Activated T-cell treated with anti-CD3 and anti-CD28 coated beads for 48 hours (primary cell): ENCODE data around the gene CTCFL.
"Not testable (repeated sequence)": the region's sequence is repeated elsewhere in the genome, so short reads cannot be mapped to it uniquely, and the experiment has no call there.

Experiments
- DNase-seq: peaks from one replicate; pipeline ENCODE4 v3.0.0-alpha.2; 2020; ENCODE audit warnings: low read depth

Gene CTCFL

DNA sequence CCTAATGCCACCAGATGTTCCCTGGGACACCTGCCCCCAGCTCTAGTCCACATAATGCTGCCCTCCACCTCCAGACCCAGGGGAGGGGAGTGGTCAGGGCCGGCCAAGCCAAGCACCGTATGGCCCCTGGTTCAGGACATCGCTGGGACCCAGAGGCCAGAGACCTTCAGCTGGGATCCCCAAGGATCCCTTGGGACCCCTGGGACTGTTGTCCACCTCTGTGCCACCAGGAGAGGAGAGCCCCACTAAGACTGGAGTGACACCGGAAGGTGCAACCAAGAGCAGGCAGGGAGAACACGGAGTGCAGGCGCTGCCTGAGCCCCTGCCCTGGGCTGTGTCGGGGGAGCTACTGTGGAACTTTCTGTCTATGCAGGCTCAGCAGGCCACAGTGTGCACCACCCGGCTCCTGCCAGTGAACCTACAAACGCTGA lies 43.6 kb downstream of the CTCFL start:
- no peak for DNase-seq

DNA sequence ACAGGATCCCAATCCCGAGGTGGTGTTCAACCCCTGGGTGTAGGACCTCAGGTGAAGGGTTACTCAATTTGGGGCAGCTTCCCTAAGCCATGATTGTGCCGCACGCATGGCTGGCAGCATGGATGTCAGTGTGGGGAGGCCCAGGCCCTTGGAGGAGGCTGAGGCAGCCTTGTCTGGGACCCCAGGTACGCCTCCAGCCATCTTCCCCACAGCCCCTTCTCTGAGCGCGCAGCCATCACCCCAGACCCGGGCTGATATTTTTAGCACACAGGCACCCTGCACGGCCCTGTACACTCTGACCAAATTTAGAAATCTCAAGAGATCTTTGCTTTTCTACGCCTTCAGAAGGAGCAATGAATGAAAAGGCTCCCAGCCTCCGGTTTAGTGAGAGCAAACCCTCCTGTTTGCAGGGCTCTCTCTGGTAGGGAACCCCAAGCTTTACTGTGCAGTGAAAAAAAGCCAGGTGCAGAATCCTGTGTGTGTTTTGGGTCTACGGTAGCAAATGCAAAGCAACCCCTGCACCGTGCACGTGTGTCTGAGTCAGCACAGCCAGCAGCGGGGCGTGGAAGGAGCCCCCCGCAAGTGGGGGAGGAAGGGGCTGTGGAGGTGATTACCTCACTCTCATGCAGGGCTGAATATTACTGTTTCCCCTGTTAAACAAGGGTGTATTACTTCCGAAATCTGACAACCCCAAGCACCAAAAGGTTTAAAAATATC lies 44.3 kb downstream of the CTCFL start:
- no peak for DNase-seq

DNA sequence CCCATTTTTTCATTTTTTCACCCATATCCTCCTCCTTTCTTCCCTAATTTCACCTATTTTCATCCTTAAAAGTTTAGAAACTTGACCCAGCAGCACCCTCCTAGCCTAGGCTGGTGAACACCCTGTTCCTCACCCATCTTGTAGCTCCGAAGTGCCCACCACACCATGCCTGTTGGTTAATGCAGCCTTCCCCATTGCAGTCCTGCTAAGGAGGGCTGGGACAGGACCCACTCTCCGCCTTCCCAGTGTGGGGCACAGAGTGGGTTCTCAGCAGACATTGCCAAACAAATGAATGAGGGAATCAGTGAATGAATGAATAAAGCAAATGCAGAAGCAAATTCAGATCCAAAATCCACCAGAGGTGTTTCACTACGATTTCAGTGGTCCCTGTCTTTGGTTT lies 45.7 kb downstream of the CTCFL start:
- DNase-seq, result no peak

DNA sequence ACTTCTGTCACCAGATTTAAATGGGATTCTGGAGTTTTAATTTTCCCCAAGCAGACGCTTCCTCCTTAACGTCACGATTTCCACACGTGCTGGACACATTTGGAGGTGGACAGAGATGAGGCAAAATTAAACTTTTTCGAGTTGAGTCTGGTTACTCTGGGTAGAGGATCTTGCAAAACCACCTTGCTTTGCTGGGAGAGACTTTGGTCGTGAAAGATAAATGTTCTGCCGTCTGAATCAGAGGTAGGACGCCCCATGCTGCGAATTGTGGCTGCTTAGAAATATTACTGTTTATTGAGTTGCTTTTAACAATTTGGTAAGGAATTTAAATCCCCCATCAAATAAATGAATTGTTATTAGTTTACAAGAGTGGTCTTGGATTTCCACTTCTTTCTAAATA lies 46.8 kb downstream of the CTCFL start:
- DNase-seq, result no peak

DNA sequence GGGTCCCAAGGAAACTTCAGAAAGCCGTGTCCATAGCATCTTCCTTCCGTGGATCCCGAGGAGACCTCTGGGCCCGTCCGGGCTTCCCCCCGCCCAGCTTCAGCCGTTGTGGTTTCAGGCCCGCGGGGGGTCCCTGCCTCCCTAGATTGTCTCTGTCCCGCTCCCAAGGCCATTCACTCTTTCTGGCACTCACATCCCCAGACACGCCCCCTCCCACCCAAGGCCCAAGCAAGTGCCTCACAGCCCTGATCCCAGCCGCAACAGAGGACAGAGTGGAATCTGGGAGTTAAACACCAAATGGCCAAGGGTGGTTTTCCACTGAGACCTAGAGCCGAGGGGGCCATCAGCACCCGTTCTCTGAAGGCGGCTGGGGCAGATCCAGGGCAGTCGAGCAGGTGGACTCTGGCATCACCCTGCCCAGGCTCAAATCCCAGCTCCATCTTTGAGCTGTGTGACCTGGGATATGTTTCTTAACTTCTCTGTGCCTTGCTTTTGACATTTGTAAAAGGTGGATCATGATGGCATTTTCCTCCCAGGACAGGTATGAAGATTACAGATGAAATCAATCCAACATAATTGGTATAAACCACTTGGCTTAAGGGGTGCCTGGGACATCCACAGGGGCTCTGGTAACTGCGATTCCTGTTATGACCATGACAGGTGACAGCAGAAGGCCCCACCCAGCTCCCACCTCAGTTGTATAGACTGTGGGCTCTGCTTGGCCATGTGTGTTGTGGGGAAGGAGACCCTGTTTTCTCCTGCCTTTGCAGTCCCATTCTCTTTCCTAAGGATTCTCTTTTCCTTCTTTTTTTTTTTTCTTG lies 48.1 kb downstream of the CTCFL start:
- no peak for DNase-seq

DNA sequence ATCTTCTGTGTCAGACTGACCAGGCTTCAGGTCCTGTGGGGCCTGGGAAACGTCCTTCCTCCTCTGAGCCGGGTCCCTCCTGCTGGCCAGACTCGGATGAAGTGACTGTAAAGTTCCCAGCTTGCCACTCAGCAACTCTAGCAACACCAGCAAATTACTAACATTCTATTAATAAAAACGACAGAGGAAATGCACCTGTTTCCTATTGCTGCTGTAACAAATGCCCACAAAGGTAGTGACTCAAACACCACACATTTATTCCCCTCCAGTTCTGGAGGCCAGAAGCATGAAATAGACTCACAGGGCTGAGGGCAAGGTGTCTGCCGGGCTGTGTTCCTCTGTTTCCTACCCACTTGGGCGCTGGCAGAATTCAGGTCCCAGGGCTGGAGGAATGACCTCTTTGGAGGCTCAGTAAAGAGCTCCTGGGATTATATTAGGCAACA lies 48.8 kb downstream of the CTCFL start:
- DNase-seq, result no peak

DNA sequence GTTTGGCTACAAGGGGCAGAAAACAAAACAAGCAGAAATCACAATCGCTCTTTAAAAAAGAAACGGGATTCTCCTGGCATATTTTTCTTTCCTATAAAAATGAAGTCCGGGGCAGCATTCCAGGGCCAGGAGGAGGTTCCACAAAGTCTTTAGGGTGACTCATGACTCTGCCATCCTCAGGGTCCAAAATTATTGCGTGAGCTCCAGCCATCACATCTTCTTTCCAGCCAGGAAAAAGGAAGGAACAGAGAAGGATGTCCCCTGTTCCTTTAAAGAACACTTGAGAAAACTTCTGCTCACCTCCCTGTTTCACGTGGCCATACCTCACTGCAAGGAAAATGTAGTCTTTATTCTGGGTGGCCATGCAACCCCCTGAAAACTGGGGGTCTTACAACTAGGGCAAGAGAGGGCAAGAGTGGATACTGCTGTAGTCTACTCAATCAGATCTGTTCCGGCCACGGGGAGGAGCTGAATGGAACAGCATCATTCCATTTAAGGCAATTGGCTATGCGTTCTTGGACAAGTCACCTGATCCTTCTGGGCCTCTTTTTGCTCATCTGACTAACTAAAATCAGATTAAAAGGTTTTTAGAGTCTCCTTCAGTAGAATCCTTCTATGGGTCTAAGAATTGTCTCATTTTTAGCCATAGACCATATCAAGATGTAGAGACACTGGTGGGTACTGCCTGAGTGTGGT lies 49.4 kb downstream of the CTCFL start:
- DNase-seq, result no peak

DNA sequence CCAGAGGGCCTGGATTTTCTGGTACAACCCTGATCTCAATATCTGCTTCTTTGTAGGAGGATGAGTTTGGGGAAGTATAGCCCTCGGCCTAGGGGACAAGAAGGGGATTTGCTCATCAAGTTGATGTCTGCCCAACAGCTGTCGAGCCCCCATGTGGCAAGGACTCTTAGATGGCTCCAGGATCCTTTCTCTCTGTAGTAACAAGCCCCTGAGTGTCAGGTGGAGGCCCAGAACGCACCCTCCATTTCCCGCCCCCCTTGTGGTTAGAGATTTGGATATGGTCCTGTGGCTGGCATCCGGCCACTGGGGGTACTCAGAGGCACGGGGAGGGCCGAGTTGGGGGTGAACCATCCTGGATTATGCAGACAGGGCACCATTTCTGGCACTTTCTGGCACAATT lies 50.1 kb downstream of the CTCFL start:
- DNase-seq, result no peak

DNA sequence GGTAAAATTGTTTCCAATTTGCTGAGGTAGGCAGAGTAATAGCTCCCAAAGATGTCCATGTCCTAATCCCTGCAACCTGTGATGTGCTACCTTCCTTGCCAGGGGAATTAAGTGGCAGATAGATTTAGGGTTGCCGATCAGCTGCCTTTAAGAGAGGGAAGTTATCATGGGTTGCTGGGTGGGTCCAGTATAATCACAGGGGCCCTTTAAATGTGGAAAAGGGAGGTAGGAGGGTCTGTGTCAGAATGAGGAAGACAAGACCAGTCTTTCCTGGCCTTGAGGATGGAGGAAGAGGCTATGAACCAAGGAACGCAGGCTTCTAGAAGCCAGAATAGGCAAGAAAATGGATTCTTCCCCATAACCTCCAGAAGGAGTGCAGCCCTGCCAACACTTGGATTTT lies 50.7 kb downstream of the CTCFL start:
- no peak for DNase-seq

DNA sequence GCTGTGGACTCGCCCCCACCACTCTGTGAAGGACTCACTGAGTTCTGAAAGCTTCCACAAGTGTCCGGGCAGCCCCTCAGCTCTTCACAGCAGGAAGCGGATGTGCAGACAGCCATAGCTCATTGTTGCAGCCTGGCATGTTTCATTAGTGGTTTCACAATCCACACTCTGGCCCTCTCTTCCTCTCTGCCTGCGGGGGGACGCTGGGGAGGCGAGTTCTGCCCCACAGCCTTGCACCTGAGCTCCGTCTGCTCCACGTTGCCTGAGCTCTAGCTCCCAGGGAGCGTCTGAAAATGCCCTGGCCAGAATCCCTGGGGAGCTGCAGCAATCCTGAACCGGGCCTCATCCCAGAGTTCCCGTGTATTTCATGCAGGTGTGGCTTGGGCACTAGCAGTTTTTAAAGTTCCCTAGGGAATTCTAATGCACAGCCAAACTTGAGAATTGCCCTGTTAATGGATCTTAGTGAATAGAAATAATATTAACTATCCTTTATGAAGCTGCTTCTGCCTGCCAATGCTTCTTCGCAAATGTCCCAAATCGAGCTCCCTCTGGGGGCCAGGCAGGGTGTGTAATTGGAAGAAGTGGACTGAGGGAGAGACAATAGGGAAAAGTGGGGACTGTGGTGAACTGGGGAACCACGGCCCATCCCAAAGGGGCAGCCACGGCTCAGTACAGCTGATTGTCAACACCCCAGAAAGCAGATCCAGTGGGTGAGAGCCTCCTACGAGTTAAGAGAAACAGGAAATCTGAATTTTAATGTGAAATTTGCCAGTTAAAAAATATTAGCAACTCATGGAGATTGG lies 51.5 kb downstream of the CTCFL start:
- no peak for DNase-seq

DNA sequence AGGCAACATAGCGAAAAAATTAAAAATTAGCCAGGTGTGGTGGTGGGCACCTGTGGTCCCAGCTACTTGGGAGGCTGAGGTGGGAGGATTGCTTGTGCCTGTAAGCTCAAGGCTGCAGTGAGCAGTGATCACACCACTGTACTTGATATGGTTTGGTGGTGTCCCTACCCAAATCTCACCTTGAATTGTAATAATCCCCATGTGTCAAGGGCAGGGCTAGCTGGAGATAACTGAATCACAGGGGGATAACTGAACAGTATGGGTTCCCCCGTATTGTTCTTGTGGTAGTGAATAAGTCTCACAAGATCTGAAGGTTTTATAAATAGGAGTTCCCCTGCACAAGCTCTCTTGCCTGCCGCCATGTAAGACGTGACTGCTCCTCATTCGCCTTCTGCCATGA lies 52.5 kb downstream of the CTCFL start:
- DNase-seq, result not testable (repeated sequence)

DNA sequence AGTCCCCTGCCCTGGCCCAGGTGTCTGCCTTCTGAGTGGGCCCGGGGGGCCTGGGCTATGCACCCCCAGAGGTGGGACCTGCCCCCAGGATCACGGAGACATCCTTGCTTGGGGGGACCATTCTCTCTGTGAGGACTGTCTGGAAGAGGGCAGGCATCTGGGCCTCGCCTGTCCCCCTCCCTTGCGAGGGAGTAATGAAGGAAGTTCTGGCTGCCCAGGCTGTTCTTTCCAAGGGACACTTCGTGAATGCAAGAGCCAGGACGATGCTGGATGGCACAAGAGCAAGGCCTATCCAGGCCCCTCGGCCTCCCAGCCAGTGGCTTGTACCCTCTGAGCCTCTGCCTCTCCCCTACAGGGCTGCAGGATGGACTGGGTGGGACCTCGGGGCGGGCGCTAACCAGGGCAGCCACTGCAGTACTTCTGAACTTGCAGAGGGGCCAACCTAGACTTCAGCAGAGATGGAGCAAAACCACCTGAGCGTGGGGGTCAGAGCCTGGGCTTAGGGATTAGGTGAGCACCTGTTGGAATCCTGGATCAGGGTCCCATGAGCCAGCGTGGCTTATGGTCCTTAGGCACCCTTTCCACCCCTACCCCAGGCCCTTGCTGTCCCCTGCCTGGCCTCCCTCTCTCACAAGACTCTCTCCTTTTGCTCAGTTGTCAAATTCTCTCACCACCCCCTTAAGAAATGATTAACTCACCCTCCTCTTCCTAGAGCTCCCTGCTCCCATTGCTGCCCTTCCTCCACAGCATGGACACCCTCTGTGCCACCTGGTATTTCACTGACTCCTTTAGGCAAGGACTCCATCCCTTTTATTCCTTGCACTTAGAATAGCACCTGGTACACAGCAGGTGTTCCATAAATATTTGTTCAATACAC lies 53.2 kb downstream of the CTCFL start:
- DNase-seq, result no peak

DNA sequence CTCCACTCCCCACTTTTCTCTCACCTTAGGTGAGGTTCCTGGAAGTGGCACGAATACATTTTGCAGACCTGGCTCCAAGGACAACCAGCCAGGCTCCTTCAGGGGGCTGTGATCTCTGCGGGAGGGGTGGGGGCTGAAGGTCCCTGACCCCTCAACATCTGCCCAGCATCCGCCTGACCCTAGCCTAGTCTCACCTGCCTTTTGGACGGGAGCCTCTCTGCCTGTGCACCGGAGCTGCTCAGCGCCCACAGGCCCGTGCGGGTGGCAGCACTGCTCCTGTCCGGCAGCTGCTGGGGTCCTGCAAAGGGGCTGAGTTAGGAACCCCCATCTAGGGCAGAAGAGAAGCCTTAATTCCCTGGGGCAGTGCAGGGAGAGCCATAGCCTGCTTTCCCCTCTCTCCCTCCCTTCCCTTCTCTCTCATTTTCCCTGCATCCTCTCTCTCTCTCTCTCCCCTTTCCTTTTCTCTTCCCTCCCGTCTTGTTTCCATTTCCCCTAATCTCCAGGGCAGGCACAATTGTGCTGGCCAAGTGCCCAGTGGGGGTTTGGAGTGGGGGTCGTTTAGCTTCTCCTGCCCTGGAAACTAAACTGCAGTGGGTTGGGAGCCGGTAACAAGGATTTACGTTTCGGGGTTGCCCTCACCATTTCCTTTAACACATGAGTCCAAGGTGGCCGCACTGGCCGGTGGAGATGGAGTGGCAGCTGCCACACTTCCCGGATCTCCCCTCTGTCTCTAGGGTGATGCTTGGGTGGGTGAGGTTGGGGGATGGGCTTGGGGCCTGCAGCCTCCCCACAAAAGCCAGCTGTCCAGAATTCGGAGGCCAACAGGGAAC lies 54.1 kb downstream of the CTCFL start:
- DNase-seq, result no peak

DNA sequence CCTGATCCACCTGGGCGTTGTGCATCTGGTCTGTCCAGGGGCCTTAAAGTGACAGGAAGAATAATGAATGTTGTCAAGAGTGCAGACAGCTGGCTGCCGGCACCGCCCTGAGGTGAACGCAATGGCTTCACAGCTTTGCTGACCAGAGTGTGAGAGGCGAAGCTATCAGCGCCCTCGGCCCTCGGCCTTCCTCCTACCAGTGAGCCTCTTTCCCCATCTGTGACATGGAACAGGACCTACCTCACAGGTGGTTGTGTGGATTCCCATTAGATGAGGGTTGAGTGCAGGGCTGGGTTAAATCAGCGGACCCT lies 54.8 kb downstream of the CTCFL start:
- DNase-seq, result no peak

DNA sequence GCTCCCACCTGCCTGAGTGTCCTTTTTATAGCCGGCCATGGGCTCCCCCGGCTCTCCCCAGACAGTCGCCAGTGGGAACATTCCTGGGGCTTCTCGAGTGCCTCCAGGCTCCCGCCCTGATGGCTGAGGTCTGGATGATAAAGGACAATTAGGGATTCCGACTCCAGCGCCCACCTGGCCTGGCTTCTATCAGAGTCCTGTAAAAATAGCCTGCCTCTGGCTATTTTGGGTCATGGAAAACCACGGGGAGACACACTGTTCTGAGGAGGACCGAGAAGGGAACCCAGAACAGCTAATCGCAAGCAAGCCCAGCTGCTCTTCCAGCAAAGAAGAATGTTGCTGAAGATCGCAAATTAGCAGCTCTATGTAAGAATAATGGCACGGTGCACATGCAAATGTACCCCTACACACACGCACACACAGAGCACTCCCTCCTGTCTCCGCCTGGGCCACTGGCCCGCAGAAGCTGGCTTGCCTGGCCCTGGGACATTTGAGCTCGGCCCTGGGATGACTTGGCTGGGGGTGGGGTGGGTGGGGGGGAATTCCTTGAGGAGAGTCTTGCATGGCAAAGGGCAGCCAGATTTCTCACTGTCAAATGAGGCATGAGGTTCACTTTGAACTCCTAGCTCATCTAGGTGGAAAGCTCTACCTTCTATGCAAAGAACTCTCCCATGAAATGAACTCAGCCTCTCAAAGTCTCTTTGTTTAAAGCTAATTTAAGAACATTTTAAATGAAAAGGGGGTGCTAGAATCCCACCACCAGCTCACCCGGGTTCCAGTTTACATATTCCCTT lies 55.3 kb downstream of the CTCFL start:
- DNase-seq, result no peak

DNA sequence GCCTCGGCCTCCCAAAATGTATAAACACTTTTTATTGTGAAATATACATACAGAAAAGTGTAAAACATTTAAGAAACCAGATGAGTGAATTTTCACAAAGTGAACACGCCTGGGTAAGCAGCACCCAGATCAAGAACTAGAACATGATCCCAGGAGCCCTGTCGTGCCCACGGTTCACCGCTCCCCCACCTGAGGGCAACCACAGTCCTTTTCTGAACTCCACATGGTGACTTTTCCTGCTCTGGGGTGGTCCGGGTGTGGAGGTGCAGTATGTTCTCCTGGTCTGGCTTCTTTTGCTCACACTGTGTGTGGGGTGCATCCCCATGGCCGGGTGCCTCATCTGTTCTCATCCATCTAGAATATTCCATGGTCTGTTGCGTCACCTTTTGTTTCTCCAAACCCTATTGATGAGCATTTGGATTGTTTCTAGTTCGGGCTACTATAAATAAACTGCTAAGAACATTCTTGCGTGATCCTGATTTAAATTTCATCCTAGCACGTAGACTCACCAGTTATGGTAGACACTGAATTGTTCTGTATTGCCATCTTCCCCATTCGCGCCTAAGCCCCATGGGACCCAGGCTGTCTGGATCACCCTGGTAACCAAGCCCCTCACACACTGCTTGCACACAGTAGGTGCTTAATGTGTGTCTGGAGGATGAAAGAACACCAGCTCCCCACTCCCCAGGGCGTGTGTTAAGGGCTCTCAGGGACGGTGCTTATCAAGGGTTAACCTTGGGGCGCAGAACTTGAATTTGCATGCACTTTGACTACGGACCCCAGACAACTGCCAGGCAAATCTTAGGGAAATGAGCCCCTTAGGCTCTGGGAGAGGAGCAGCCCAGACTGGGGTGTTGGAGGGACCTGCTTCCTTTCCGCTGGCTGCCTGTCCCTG lies 56.2 kb downstream of the CTCFL start:
- no peak for DNase-seq

DNA sequence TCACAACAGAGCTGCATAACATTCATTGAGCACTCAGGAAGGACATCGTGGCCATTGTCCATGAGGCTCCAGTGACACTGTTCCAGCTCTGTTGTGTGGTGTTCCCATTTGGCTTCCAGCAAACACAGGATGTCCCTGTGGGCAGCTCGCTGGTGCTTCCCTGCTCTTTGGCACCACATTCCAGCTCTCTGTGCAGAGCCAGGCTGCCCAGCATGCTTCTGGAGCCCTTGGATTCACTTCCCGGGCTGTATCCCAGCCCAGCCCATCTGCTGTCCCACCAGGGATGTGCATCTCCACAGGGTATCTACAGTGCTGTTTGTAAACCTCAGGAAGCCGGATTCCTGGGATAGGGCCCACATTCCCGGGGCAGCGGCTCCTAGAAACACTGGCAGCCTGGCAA lies 57.2 kb downstream of the CTCFL start:
- DNase-seq, result no peak

DNA sequence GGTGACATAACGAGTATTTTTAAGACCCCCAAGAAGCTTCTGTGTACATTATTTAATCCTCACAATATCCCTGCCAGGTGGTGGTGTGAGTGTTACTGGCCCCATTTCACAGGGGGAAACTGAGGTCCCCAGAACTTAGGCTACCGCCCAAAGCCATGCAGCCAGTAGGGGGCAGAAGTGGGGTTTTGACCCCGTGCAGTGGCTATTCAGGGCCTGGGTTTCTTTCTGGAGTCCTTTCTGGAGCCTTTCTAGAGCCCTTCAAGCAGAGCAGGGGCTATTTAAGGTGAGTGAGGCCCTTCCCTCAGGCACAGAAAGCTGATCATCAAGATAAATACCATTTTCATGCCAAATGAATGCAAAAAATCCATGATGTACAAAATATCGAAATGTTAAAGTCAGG lies 59.0 kb downstream of the CTCFL start:
- DNase-seq, result no peak

DNA sequence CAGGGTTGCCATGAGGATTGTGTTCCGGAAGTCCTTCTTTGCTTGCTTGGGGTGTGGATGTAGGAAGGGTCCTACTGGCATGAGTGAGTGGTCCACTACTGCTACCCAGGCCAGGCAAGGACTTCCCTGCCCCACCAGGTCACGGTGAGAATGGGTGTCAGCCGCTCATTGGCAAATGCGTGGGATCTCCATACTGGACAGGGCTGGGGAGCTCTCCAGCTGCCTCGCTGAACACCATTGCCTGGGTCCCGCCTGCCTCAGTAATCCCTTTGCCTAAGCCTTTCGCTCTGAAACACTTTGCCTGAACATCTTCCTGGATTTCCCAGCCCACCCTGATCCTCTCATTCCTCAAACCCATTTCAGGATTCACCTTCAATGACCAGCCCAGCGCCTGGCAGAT lies 59.5 kb downstream of the CTCFL start:
- no peak for DNase-seq
